H1 (cell line): ENCODE results near the gene NCOA1. TPM values are rescaled to one million over a fixed set of nuclear protein-coding genes. Genes with fewer than 3 reads are reported as not detected.

Experiments used
- CTCF ChIA-PET: fragments of 300-600 bp; sonication (Branson Sonifier 250); formaldehyde crosslinking; loops from one replicate; lab custom pipeline; 2021; ENCODE audit not compliant: partially characterized antibody; lab: Charles Lee
- POLR2A ChIA-PET: fragments of 300-600 bp; sonication (Branson Sonifier 250); formaldehyde crosslinking; loops from one replicate; lab custom pipeline; 2021; ENCODE audit warnings: inconsistent platforms; ENCODE audit not compliant: partially characterized antibody; lab: Charles Lee
- DNase-seq, 2 experiments: peaks; one replicate each; pipeline versions ENCODE4 v3.0.0 to v3.0.0-alpha.2; 2010 to 2022; ENCODE audit warnings: low spot score in 2 of 2, low read depth in 1 of 2, mixed read lengths in 1 of 2
- FAIRE-seq: peaks from 2 replicates; lab custom pipeline; 2011; peaks lifted over from hg19 to GRCh38; lab: Jason Lieb, UNC
- H2AFZ ChIP-seq: 2 replicates; pipeline ENCODE4 v1.8.1; 2012; ENCODE audit warnings: low read length, inconsistent platforms
- H2AK5ac ChIP-seq: 2 replicates; pipeline ENCODE4 v1.6.1; 2013; ENCODE audit warnings: low read depth, low read length
- H2BK120ac ChIP-seq: replicated peaks from 2 replicates; pipeline ENCODE3; 2013; ENCODE audit warnings: low read depth, low read length, inconsistent platforms
- H2BK12ac ChIP-seq: 2 replicates; pipeline ENCODE4 v1.6.1; 2013; ENCODE audit warnings: low read depth, low read length
- H2BK15ac ChIP-seq: 2 replicates; pipeline ENCODE4 v1.6.1; 2013; ENCODE audit warnings: low read length
- H2BK20ac ChIP-seq: 2 replicates; pipeline ENCODE4 v1.6.1; 2013; ENCODE audit warnings: low read length
- H2BK5ac ChIP-seq: 2 replicates; pipeline ENCODE4 v1.6.1; 2013; ENCODE audit warnings: low read depth, low read length
- H3K14ac ChIP-seq: 2 replicates; pipeline ENCODE4 v1.6.1; 2013; ENCODE audit warnings: inconsistent platforms; ENCODE audit not compliant: insufficient read length
- H3K18ac ChIP-seq: 2 replicates; pipeline ENCODE4 v1.6.1; 2013; ENCODE audit warnings: low read length; ENCODE audit errors: extremely low read depth
- H3K23ac ChIP-seq: 2 replicates; pipeline ENCODE4 v1.6.1; 2013; ENCODE audit warnings: inconsistent platforms; ENCODE audit not compliant: insufficient read length
- H3K23me2 ChIP-seq: 2 replicates; pipeline ENCODE4 v1.6.1; 2013; ENCODE audit warnings: low read depth, low read length
- H3K27ac ChIP-seq: 2 replicates; pipeline ENCODE4 v1.6.1; 2011; ENCODE audit warnings: low read depth, low read length, inconsistent platforms
- H3K27me3 ChIP-seq, 4 experiments: replicated peaks in 1 of 4; 1 replicate in 1 of 4; 2 replicates in 3 of 4; pipeline versions ENCODE4 v1.6.1 to v1.8.1; 2011 to 2013; ENCODE audit warnings: low read length in 3 of 4, mild to moderate bottlenecking in 3 of 4, inconsistent platforms in 2 of 4, mixed read lengths in 2 of 4, moderate library complexity in 1 of 4; ENCODE audit not compliant: control insufficient read depth in 3 of 4, insufficient read depth in 3 of 4; ENCODE audit errors: extremely low read depth in 1 of 4
- H3K36me3 ChIP-seq, 4 experiments: 2 replicates each; pipeline versions ENCODE4 v1.6.1 to v1.8.1; 2011 to 2013; ENCODE audit warnings: mild to moderate bottlenecking in 4 of 4, low read length in 3 of 4, moderate library complexity in 2 of 4, control low read depth in 1 of 4, inconsistent platforms in 1 of 4; ENCODE audit not compliant: insufficient read depth in 4 of 4, control insufficient read depth in 2 of 4
- H3K4ac ChIP-seq: replicated peaks from 2 replicates; pipeline ENCODE3; 2013; ENCODE audit warnings: low read length, low read depth, mixed read lengths, inconsistent platforms; ENCODE audit not compliant: insufficient read length
- H3K4me1 ChIP-seq, 4 experiments: replicated peaks in 1 of 4; 1 replicate in 1 of 4; 2 replicates in 3 of 4; pipeline versions ENCODE4 v1.6.1 to v1.8.1; 2011 to 2013; ENCODE audit warnings: low read length in 3 of 4, inconsistent platforms in 2 of 4, mixed read lengths in 1 of 4; ENCODE audit not compliant: insufficient read depth in 4 of 4, control insufficient read depth in 3 of 4
- H3K4me2 ChIP-seq, 2 experiments: 2 replicates each; pipeline versions ENCODE4 v1.6.1 to v1.8.1; 2011 to 2013; ENCODE audit warnings: low read depth in 2 of 2, low read length in 2 of 2, control low read depth in 1 of 2, inconsistent platforms in 1 of 2, mild to moderate bottlenecking in 1 of 2; ENCODE audit not compliant: insufficient read depth in 1 of 2
- H3K4me3 ChIP-seq, 4 experiments: fragments of 200-600, 300-600 bp in 1 of 4; sonication (generic), shearing (Covaris generic), sonication (Bioruptor Twin) in 1 of 4; 2 replicates each; pipeline versions ENCODE4 v1.5.1 to v1.8.1; 2011 to 2016; ENCODE audit warnings: low read length in 4 of 4, low read depth in 3 of 4, control low read depth in 2 of 4, inconsistent platforms in 2 of 4, mild to moderate bottlenecking in 2 of 4, mixed read lengths in 1 of 4, moderate library complexity in 1 of 4; ENCODE audit not compliant: insufficient read depth in 2 of 4; ENCODE audit errors: extremely low read depth in 1 of 4
- H3K56ac ChIP-seq: replicated peaks from 2 replicates; pipeline ENCODE3; 2013; ENCODE audit warnings: low read depth, mild to moderate bottlenecking, mixed read lengths, low read length, inconsistent platforms; ENCODE audit not compliant: insufficient read length
- H3K79me1 ChIP-seq: 2 replicates; pipeline ENCODE4 v1.6.1; 2013; ENCODE audit warnings: low read depth, low read length, control low read depth
- H3K79me2 ChIP-seq, 2 experiments: 2 replicates each; pipeline versions ENCODE4 v1.6.1 to v1.8.1; 2012 to 2013; ENCODE audit warnings: low read length in 2 of 2, mild to moderate bottlenecking in 2 of 2, inconsistent platforms in 1 of 2; ENCODE audit not compliant: insufficient read depth in 2 of 2, control insufficient read depth in 1 of 2
- H3K9ac ChIP-seq, 4 experiments: replicated peaks in 1 of 4; 1 replicate in 1 of 4; 2 replicates in 3 of 4; pipeline versions ENCODE4 v1.6.1 to v1.8.1; 2011 to 2013; ENCODE audit warnings: low read depth in 3 of 4, low read length in 3 of 4, control low read depth in 2 of 4, mild to moderate bottlenecking in 2 of 4, moderate library complexity in 2 of 4, inconsistent platforms in 1 of 4; ENCODE audit errors: extremely low read depth in 1 of 4
- H3K9me3 ChIP-seq, 2 experiments: 2 replicates each; pipeline versions ENCODE4 v1.6.1 to v1.8.1; 2012 to 2013; ENCODE audit warnings: mild to moderate bottlenecking in 2 of 2, moderate library complexity in 2 of 2, control low read depth in 1 of 2, inconsistent platforms in 1 of 2, low read depth in 1 of 2, low read length in 1 of 2, mixed read lengths in 1 of 2; ENCODE audit not compliant: insufficient read depth in 2 of 2
- H4K20me1 ChIP-seq, 2 experiments: replicated peaks in 1 of 2; 2 replicates each; pipeline versions ENCODE3 to v1.8.1; 2011 to 2013; ENCODE audit warnings: inconsistent platforms in 2 of 2, low read length in 2 of 2, mild to moderate bottlenecking in 1 of 2; ENCODE audit not compliant: insufficient read depth in 2 of 2, control insufficient read depth in 1 of 2
- H4K5ac ChIP-seq: 2 replicates; pipeline ENCODE4 v1.6.1; 2013; ENCODE audit warnings: low read length, low read depth, mixed read lengths, inconsistent platforms; ENCODE audit not compliant: insufficient read length
- H4K8ac ChIP-seq: 2 replicates; pipeline ENCODE4 v1.8.0; 2013; ENCODE audit warnings: mild to moderate bottlenecking, moderate library complexity, low read length, inconsistent platforms; ENCODE audit not compliant: insufficient read depth; ENCODE audit errors: extremely low read depth
- H4K91ac ChIP-seq: replicated peaks from 2 replicates; pipeline ENCODE3; 2013; ENCODE audit warnings: low read length, mixed read lengths, inconsistent platforms; ENCODE audit not compliant: insufficient read length
- BCL11A ChIP-seq, 2 experiments: IDR thresholded peaks; one replicate each; pipeline ENCODE4 v1.6.1; 2011; ENCODE audit warnings: low read depth in 2 of 2, low read length in 2 of 2, mild to moderate bottlenecking in 2 of 2
- CTCF ChIP-seq, 3 experiments: IDR thresholded peaks; 1 replicate in 2 of 3; 2 replicates in 1 of 3; pipeline versions ENCODE4 v1.5.1 to v1.6.1; 2011; ENCODE audit warnings: low read length in 3 of 3, mild to moderate bottlenecking in 3 of 3, inconsistent platforms in 2 of 3, low read depth in 1 of 3, moderate library complexity in 1 of 3; ENCODE audit not compliant: insufficient read depth in 1 of 3; ENCODE audit errors: control extremely low read depth in 1 of 3
- RFX5 ChIP-seq: IDR thresholded peaks from 2 replicates; pipeline ENCODE4 v1.6.1; 2011; ENCODE audit warnings: low read depth, low read length, improper control_type of control experiment, borderline replicate concordance
- SP1 ChIP-seq: IDR thresholded peaks from 2 replicates; pipeline ENCODE4 v1.6.1; 2011; ENCODE audit warnings: low read depth, low read length
- WGBS, 2 experiments: shearing (Covaris generic) in 1 of 2; methylation state at CpG; one replicate each; pipeline versions ENCODE4 v1.1.6 to v1.1.7; 2013 to 2015; ENCODE audit warnings: low lambda C conversion rate in 2 of 2, mixed read lengths in 2 of 2, inconsistent platforms in 1 of 2, low coverage in 1 of 2, missing lambda C conversion rate in 1 of 2; ENCODE audit not compliant: insufficient replicate concordance in 2 of 2, insufficient coverage in 1 of 2, insufficient read length in 1 of 2; ENCODE audit errors: extremely low coverage in 1 of 2, missing lambda C conversion rate in 1 of 2; 5-methylcytosine and 5-hydroxymethylcytosine counted together
- polyA plus RNA-seq, 7 experiments: library from polyadenylated mRNA; depleted of rRNA in 3 of 7; stranded (reverse) in 5 of 7; unstranded in 2 of 7; fragments of >200 nt in 5 of 7; fragments of 200-250 nt in 2 of 7; gene quantifications; 1 replicate in 5 of 7; 2 replicates in 1 of 7; 4 replicates in 1 of 7; pipeline versions ENCODE4 v1.2.1 to v1.2.3, GENCODE V29; 2011 to 2013; ENCODE audit warnings: missing spikeins in 2 of 7, mixed read lengths in 2 of 7
- total RNA-seq: library from RNA; stranded (reverse); fragmentation: NEBNext Ultra II Directional; extraction: Animal tissue kit (Norgen Biotek cat#: 25700); gene quantifications from 2 replicates; pipeline ENCODE4 v1.2.1, GENCODE V29; 2021

NCOA1 gene
- total and polyA plus RNA-seq, 2 of the 8 experiments (the other 6 are each of a cell fraction or from before 2014, with no cell fraction given) = 12.8 to 17.9 TPM

- no peaks in the 10 kb centered on the region for H3K23me2 ChIP-seq
- H3K56ac ChIP-seq = no peak overlapping the region
- H3K4me3 ChIP-seq = no peak overlapping the region
- no peak overlapping the region for H4K91ac ChIP-seq
- WGBS, 2 experiments = 93% methylated on average over 4 of the region's 4 CpGs; no CpG with 5 or more reads in 1 of the 2 experiments
- H3K79me2 ChIP-seq = no peaks in the 10 kb centered on the region
- H3K4ac ChIP-seq = no peak overlapping the region
- H2BK20ac ChIP-seq = no peak overlapping the region
- H3K4me2 ChIP-seq = no peak overlapping the region
- no peak overlapping the region for H4K8ac ChIP-seq
- POLR2A ChIA-PET = no interaction called here
- no peak overlapping the region for H2BK15ac ChIP-seq
- H3K79me1 ChIP-seq = no peaks in the 10 kb centered on the region
- H2BK120ac ChIP-seq = no peak overlapping the region
- no peaks in the 10 kb centered on the region for H3K36me3 ChIP-seq
- H3K23ac ChIP-seq = no peak overlapping the region
- no peak overlapping the region for H4K5ac ChIP-seq
- FAIRE-seq = no peak
- H4K20me1 ChIP-seq = peaks cover 0 to 2% of the 10 kb centered on the region in 2 experiments
- no peak overlapping the region for H2AK5ac ChIP-seq
- no peak overlapping the region for H3K14ac ChIP-seq
- H3K9ac ChIP-seq = no peak overlapping the region
- H3K4me1 ChIP-seq = no peaks in the 10 kb centered on the region
- H3K9me3 ChIP-seq = no peaks in the 10 kb centered on the region
- CTCF ChIA-PET = no interaction called here
- no peak overlapping the region for H3K18ac ChIP-seq
- no peak for DNase-seq
- H3K27ac ChIP-seq = no peak overlapping the region
- TF ChIP-seq RFX5 = no peak
- TF ChIP-seq BCL11A (IDR thresholded peaks at IDR 0.05; ENCODE audit: low read depth in 2 of 2, low read length in 2 of 2) = no peak
- TF ChIP-seq CTCF (IDR thresholded peaks at IDR 0.05; ENCODE audit: control extremely low read depth in 1 of 3, insufficient read depth in 1 of 3, low read depth in 1 of 3, low read length in 3 of 3) = no peak
- TF ChIP-seq SP1 = no peak
- H3K27me3 ChIP-seq = no peaks in the 10 kb centered on the region
- no peak overlapping the region for H2AFZ ChIP-seq
- no peak overlapping the region for H2BK5ac ChIP-seq
- H2BK12ac ChIP-seq = no peak overlapping the region
Observed at GRCh38 chr2:24676493-24676892, 185.4 kb downstream of the NCOA1 start.
